B cell (primary cell): ENCODE measurements around the gene DNAH3. TPM values are rescaled to one million over a fixed set of nuclear protein-coding genes. Genes with fewer than 3 reads are reported as not detected.
"Not testable (repeated sequence)": the region's sequence is repeated elsewhere in the genome, so short reads cannot be mapped to it uniquely, and the experiment has no call there.

ENCODE experiments used
- ATAC-seq: fragments of 200-7000 bp; cut with Tn5 transposase; one replicate; pipeline ENCODE4 v1.10.0; 2021; ENCODE audit warnings: low read depth, mild to moderate bottlenecking, moderate number of reproducible peaks, moderate library complexity
- CTCF ChIA-PET: fragments of 350-600 bp; sonication (Branson Sonifier 250); formaldehyde crosslinking; loops from one replicate; lab custom pipeline; 2021; ENCODE audit warnings: antibody characterized with exemption, inconsistent platforms; lab: Charles Lee
- POLR2A ChIA-PET: fragments of 350-600 bp; sonication (Branson Sonifier 250); formaldehyde crosslinking; loops from one replicate; lab custom pipeline; 2021; ENCODE audit warnings: antibody characterized with exemption; lab: Charles Lee
- DNase-seq: peaks from one replicate; pipeline ENCODE4 v3.0.0; 2013
- H2AFZ ChIP-seq: 2 replicates; pipeline ENCODE4 v1.6.1; 2012; ENCODE audit warnings: mild to moderate bottlenecking, low read depth, low read length; ENCODE audit not compliant: insufficient read depth, poor library complexity, severe bottlenecking
- H3K27ac ChIP-seq, 2 donors: 1 replicate in 1 of 2; 2 replicates in 1 of 2; pipeline ENCODE4 v1.5.1; 2012 to 2013; ENCODE audit warnings: low read length in 2 of 2, mild to moderate bottlenecking in 2 of 2, moderate library complexity in 1 of 2
- H3K27me3 ChIP-seq, 4 experiments: fragments of 200-600 bp in 1 of 4; sonication (generic) in 1 of 4; replicated peaks in 1 of 4; 1 replicate in 2 of 4; 2 replicates in 2 of 4; pipeline versions ENCODE4 v1.6.1 to v1.7.0; 2013 to 2016; ENCODE audit warnings: low read length in 3 of 4, mild to moderate bottlenecking in 2 of 4, mixed read lengths in 1 of 4, moderate library complexity in 1 of 4; ENCODE audit not compliant: insufficient read depth in 4 of 4, control insufficient read depth in 3 of 4; ENCODE audit errors: control extremely low read depth in 1 of 4
- H3K36me3 ChIP-seq, 2 experiments: replicated peaks in 1 of 2; 1 replicate in 1 of 2; 2 replicates in 1 of 2; pipeline versions ENCODE4 v1.6.1 to v1.7.1; 2013; ENCODE audit warnings: low read length in 1 of 2; ENCODE audit not compliant: insufficient read depth in 2 of 2, control insufficient read depth in 1 of 2; ENCODE audit errors: control extremely low read depth in 1 of 2, extremely low read depth in 1 of 2
- H3K4me1 ChIP-seq, 2 donors: fragments of 200-600 bp in 1 of 2; sonication (generic) in 1 of 2; 1 replicate in 1 of 2; 2 replicates in 1 of 2; pipeline versions ENCODE4 v1.5.1 to v1.6.1; 2013 to 2017; ENCODE audit warnings: low read length in 2 of 2; ENCODE audit not compliant: control insufficient read depth in 2 of 2, insufficient read depth in 2 of 2
- H3K4me2 ChIP-seq: replicated peaks from 2 replicates; pipeline ENCODE3; 2012; ENCODE audit warnings: mild to moderate bottlenecking, low read depth, low read length; ENCODE audit not compliant: poor library complexity, severe bottlenecking
- H3K4me3 ChIP-seq, 5 experiments: fragments of 200-600 bp in 1 of 5; sonication (generic) in 1 of 5; 1 replicate in 3 of 5; 2 replicates in 2 of 5; pipeline versions ENCODE4 v1.5.1 to v1.7.0; 2011 to 2016; ENCODE audit warnings: low read length in 4 of 5, mild to moderate bottlenecking in 4 of 5, low read depth in 2 of 5, control low read depth in 1 of 5, moderate library complexity in 1 of 5; ENCODE audit not compliant: insufficient read depth in 1 of 5; ENCODE audit errors: control extremely low read depth in 1 of 5, extremely low read depth in 1 of 5
- H3K79me2 ChIP-seq: fragments of 200-600 bp; sonication (generic); one replicate; pipeline ENCODE4 v1.6.0; 2016; ENCODE audit warnings: low read length; ENCODE audit not compliant: control insufficient read depth, insufficient read depth
- H3K9ac ChIP-seq: fragments of 200-600 bp; sonication (generic); 2 replicates; pipeline ENCODE4 v1.6.1; 2017; ENCODE audit warnings: mild to moderate bottlenecking, low read length, moderate library complexity
- H3K9me3 ChIP-seq, 3 donors: one replicate each; pipeline versions ENCODE4 v1.6.1 to v1.7.1; 2013; ENCODE audit warnings: low read length in 2 of 3; ENCODE audit not compliant: control insufficient read depth in 2 of 3, insufficient read depth in 1 of 3; ENCODE audit errors: control extremely low read depth in 1 of 3
- H4K20me1 ChIP-seq: 2 replicates; pipeline ENCODE4 v1.6.0; 2012; ENCODE audit warnings: mild to moderate bottlenecking, low read length; ENCODE audit not compliant: insufficient read depth, control insufficient read depth, poor library complexity, severe bottlenecking
- H3K27ac Mint-ChIP-seq: one replicate; pipeline ENCODE4 v1.8.0; 2021; ENCODE audit warnings: mixed read lengths
- H3K27me3 Mint-ChIP-seq: one replicate; pipeline ENCODE4 v1.8.0; 2021; ENCODE audit warnings: mixed read lengths
- H3K4me1 Mint-ChIP-seq: one replicate; pipeline ENCODE4 v1.8.0; 2021; ENCODE audit warnings: mixed read lengths
- H3K4me3 Mint-ChIP-seq: one replicate; pipeline ENCODE4 v1.8.0; 2021; ENCODE audit warnings: mixed read lengths
- H3K9me3 Mint-ChIP-seq: one replicate; pipeline ENCODE4 v1.8.0; 2022; ENCODE audit warnings: mixed read lengths; ENCODE audit not compliant: insufficient read depth
- CTCF ChIP-seq: fragments of 200-600 bp; IDR thresholded peaks from one replicate; pipeline ENCODE4 v1.8.0; 2022; ENCODE audit warnings: antibody characterized with exemption, mild to moderate bottlenecking
- EZH2 ChIP-seq: IDR thresholded peaks from 2 replicates; pipeline ENCODE4 v1.6.1; 2012; ENCODE audit warnings: borderline replicate concordance, low read depth, mild to moderate bottlenecking, moderate library complexity, low read length; ENCODE audit not compliant: insufficient read depth, poor library complexity, severe bottlenecking
- WGBS: methylation state at CpG from one replicate; pipeline ENCODE4 v1.1.5; 2013; ENCODE audit warnings: missing lambda C conversion rate; ENCODE audit not compliant: insufficient coverage; 5-methylcytosine and 5-hydroxymethylcytosine counted together
- intact Hi-C: fragments of 100-400 bp; cut with micrococcal nuclease; formaldehyde crosslinking; loops from one replicate; pipeline ENCODE4 v1.10.0; 2022
- polyA plus RNA-seq: library from polyadenylated mRNA; depleted of rRNA; stranded (reverse); fragments of >200 nt; gene quantifications from 2 replicates; pipeline ENCODE4 v1.2.3, GENCODE V29; 2012
- total RNA-seq, 2 donors: library from RNA; stranded (reverse); fragments of 120-200 nt in 1 of 2; gene quantifications; 1 replicate in 1 of 2; 2 replicates in 1 of 2; pipeline versions ENCODE4 v1.2.3 to v1.2.4, GENCODE V29; 2013 to 2022

The DNAH3 gene
- total and polyA plus RNA-seq, 2 donors (not counting 1 experiment from before 2014, with no cell fraction given) = not detected

DNA sequence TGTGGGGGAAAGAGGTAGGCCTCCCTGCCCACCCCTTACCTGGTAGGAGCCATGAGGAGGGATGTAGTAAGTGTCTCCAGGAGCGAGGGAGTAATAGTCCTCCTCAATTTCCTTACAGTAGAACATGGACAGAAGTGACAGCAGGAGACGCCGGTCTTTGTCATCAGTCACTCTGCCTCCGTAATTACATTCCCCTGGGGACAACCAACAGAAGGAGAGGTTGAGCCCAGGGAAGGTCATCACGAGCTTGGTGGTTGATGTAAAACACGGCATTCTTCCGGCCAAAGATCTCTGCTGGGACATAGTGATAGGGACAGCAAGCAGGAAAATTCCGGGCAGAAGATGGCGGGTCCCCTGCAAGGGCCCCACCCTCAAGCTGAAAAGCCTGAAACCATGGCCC is 202.2 kb downstream of the DNAH3 start:
- Histone ChIP-seq H3K9me3 (no peaks in the 10 kb centered on the region), H3K36me3 (no peaks in the 10 kb centered on the region), H3K79me2 (no peaks in the 10 kb centered on the region), H3K27me3 (peaks cover 0 to 5% (median 0%) of the 10 kb centered on the region in 4 experiments), H3K4me2 (no peak overlapping the region), H3K4me1 (no peaks in the 10 kb centered on the region), H3K27ac (no peak overlapping the region), H4K20me1 (no peaks in the 10 kb centered on the region), H2AFZ (no peak overlapping the region), H3K4me3 (no peak overlapping the region), H3K9ac (no peak overlapping the region)
- no peak overlapping the region for H3K4me3 Mint-ChIP-seq
- no peak overlapping the region for H3K27ac Mint-ChIP-seq
- ATAC-seq = no peak
- peaks cover 4% of the 10 kb centered on the region for H3K27me3 Mint-ChIP-seq
- no peaks in the 10 kb centered on the region for H3K4me1 Mint-ChIP-seq
- DNase-seq = no peak
- CTCF ChIA-PET = interaction anchor here (0.6 kb wide), 1 partner anchor 9 kb away, joined by 3 read pairs; no protein-coding TSS in a partner anchor
- intact Hi-C loops = no loop called here
- TF ChIP-seq EZH2 = no peak
- no peak for TF ChIP-seq CTCF
- WGBS = 95% methylated on average over 6 of the region's 9 CpGs
- no peaks in the 10 kb centered on the region for H3K9me3 Mint-ChIP-seq
- POLR2A ChIA-PET = interaction anchor here (0.6 kb wide), 1 partner anchor 1409 kb away, joined by 10 read pairs; no protein-coding TSS in a partner anchor

DNA sequence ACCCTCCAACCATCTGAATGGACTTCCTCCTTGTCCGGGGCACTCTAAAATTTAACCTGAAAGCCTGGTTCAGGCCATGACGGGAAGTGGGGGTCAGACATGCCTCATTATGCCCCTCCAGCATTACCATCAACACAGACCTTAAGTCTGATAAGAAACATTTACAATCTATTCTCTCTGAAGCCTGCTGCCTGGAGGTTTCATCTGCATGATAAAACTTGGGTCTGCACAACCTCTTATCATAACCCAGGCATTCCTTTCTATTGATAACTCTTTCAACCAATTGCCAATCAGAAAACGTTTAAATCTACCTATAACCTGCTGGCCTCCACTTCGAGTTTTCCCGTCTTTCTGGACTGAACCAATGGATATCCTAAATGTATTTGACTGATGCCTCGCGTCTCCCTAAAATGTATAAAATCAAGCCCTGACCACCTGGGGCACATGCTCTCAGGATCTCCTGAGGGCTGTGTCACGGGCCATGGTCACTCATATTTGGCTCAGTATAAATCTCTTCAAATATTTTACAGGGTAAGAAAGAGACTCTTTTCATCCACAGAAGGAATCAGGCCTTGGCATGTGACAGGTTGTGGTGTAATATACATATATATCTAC is 204.5 kb downstream of the DNAH3 start:
- Histone ChIP-seq H3K4me3 (no peak overlapping the region), H3K79me2 (no peaks in the 10 kb centered on the region), H3K9ac (no peak overlapping the region), H3K4me2 (no peak overlapping the region), H3K27me3 (peaks cover 0 to 3% (median 0%) of the 10 kb centered on the region in 4 experiments), H4K20me1 (no peaks in the 10 kb centered on the region), H3K36me3 (no peaks in the 10 kb centered on the region), H2AFZ (no peak overlapping the region), H3K27ac (no peak overlapping the region), H3K9me3 (no peaks in the 10 kb centered on the region), H3K4me1 (no peaks in the 10 kb centered on the region)
- WGBS = 95% methylated on average over 7 of the region's 8 CpGs
- Mint-ChIP-seq H3K9me3 (no peaks in the 10 kb centered on the region), H3K27me3 (no peaks in the 10 kb centered on the region), H3K27ac (no peak overlapping the region), H3K4me1 (peaks cover 3% of the 10 kb centered on the region), H3K4me3 (no peak overlapping the region)
- POLR2A ChIA-PET = no interaction called here
- CTCF ChIA-PET = no interaction called here
- intact Hi-C loops = no loop called here
- DNase-seq (no peak), ATAC-seq (no peak)
- no peak for TF ChIP-seq EZH2
- TF ChIP-seq CTCF = no peak

DNA sequence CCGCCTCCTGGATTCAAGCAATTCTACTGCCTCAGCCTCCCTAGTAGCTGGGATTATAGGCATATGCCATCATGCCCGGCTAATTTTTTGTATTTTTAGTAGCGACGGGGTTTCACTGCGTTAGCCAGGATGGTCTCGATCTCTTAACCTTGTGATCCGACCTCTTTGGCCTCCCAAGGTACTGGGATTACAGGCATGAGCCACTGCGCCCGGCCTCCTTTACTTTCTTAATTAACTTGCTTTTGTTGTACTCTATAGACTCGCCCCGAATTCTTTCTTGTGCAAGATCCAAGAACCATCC is 205.1 kb downstream of the DNAH3 start:
- DNase-seq, H3K9me3 ChIP-seq, H3K4me3 ChIP-seq, H3K79me2 ChIP-seq, H3K4me1 Mint-ChIP-seq, CTCF ChIA-PET, H3K4me3 Mint-ChIP-seq, H3K9me3 Mint-ChIP-seq, H3K27me3 Mint-ChIP-seq, H3K27ac ChIP-seq, H3K27me3 ChIP-seq, H3K36me3 ChIP-seq, H3K27ac Mint-ChIP-seq, H3K9ac ChIP-seq, H3K4me1 ChIP-seq, H2AFZ ChIP-seq, H3K4me2 ChIP-seq, H4K20me1 ChIP-seq, POLR2A ChIA-PET, ATAC-seq: not testable (repeated sequence)
- 97% methylated on average over 9 of the region's 11 CpGs for WGBS
- intact Hi-C loops = loop anchor here (1.0 kb wide), 1 partner anchor 95 kb away; no protein-coding TSS in a partner anchor
